Loucy (cell line): ENCODE data around the gene OGDHL.
"Not testable (repeated sequence)": the region's sequence is repeated elsewhere in the genome, so short reads cannot be mapped to it uniquely, and the experiment has no call there.

Experiments
- H2AFZ ChIP-seq: fragments of 200-600 bp; sonication (generic); 2 replicates; pipeline ENCODE4 v1.6.0; 2016; ENCODE audit warnings: antibody characterized with exemption, mild to moderate bottlenecking, low read length, moderate library complexity
- H3F3A ChIP-seq: fragments of 200-600 bp; 2 replicates; pipeline ENCODE4 v1.6.0; 2016; ENCODE audit warnings: antibody characterized with exemption, low read depth, mild to moderate bottlenecking
- H3K27me3 ChIP-seq: fragments of 200-600 bp; sonication (generic); 2 replicates; pipeline ENCODE4 v1.6.1; 2014; ENCODE audit warnings: low read length, mild to moderate bottlenecking; ENCODE audit not compliant: insufficient read depth, poor library complexity, severe bottlenecking
- H3K36me3 ChIP-seq: fragments of 200-600 bp; sonication (generic); 2 replicates; pipeline ENCODE4 v1.6.1; 2016; ENCODE audit warnings: low read length; ENCODE audit not compliant: insufficient read depth
- H3K4me1 ChIP-seq: fragments of 200-600 bp; sonication (generic); 2 replicates; pipeline ENCODE4 v1.5.1; 2014; ENCODE audit warnings: low read length, mild to moderate bottlenecking; ENCODE audit not compliant: insufficient read depth, poor library complexity, severe bottlenecking
- H3K4me2 ChIP-seq: fragments of 200-600 bp; sonication (generic); 2 replicates; pipeline ENCODE4 v1.6.0; 2014; ENCODE audit warnings: antibody characterized with exemption, low read length, low read depth, mild to moderate bottlenecking; ENCODE audit not compliant: poor library complexity, severe bottlenecking
- H3K4me3 ChIP-seq: fragments of 200-600 bp; sonication (generic); 2 replicates; pipeline ENCODE4 v1.5.1; 2014; ENCODE audit warnings: low read length, mild to moderate bottlenecking, mixed read lengths; ENCODE audit not compliant: poor library complexity, severe bottlenecking
- H3K79me2 ChIP-seq: fragments of 200-600 bp; sonication (generic); 2 replicates; pipeline ENCODE4 v1.6.1; 2014; ENCODE audit warnings: low read length; ENCODE audit not compliant: insufficient read depth
- H3K9ac ChIP-seq: fragments of 200-600 bp; sonication (generic); 2 replicates; pipeline ENCODE4 v1.6.0; 2014; ENCODE audit warnings: mild to moderate bottlenecking, low read depth, low read length, moderate library complexity; ENCODE audit not compliant: poor library complexity, severe bottlenecking
- H3K9me2 ChIP-seq: fragments of 200-600 bp; sonication (generic); replicated peaks from 2 replicates; pipeline ENCODE4 v1.6.1; 2016; ENCODE audit warnings: low read depth, low read length, mixed read lengths
- H3K9me3 ChIP-seq: fragments of 200-600 bp; sonication (generic); 2 replicates; pipeline ENCODE4 v1.6.1; 2014; ENCODE audit warnings: mild to moderate bottlenecking, antibody characterized with exemption, low read length, low read depth; ENCODE audit not compliant: insufficient read depth
- H4K20me1 ChIP-seq: fragments of 200-600 bp; sonication (generic); 2 replicates; pipeline ENCODE4 v1.6.0; 2014; ENCODE audit warnings: antibody characterized with exemption, low read length, mild to moderate bottlenecking; ENCODE audit not compliant: insufficient read depth, poor library complexity, severe bottlenecking
- EZH2phosphoT487 ChIP-seq: fragments of 200-600 bp; IDR thresholded peaks from 2 replicates; pipeline ENCODE4 v1.6.1; 2018; ENCODE audit warnings: antibody characterized with exemption, mild to moderate bottlenecking, moderate library complexity, borderline replicate concordance
- TF ChIP-seq, protein P1 (sequence below): fragments of 200-600 bp; sonication (generic); conservative IDR thresholded peaks from 2 replicates; pipeline ENCODE4 v1.5.1; 2014; ENCODE audit warnings: mild to moderate bottlenecking, antibody characterized with exemption, low read length

The OGDHL gene

DNA sequence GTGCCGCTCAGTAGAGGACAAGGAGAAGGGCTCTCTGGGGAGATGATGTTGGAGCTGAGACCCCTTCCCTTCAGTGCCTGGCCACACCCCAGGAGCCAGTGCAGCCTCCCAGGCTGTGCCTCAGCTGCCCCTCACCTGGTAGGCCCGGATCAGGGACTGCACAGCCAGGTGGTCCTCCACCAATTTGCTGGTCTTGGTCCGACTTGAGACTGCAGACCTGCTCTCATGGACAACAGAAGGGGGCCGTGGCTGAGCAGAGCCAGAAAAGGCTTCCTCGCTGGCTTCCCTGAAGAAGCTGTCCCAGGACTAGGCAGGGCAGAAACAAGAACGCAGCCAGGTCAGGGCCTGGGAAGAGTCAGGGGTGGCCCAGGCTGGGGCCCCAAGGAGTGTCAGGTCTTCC is 5.5 kb downstream of the OGDHL start:
- no peaks in the 10 kb centered on the region for H3F3A ChIP-seq
- TF ChIP-seq, protein P1, sequence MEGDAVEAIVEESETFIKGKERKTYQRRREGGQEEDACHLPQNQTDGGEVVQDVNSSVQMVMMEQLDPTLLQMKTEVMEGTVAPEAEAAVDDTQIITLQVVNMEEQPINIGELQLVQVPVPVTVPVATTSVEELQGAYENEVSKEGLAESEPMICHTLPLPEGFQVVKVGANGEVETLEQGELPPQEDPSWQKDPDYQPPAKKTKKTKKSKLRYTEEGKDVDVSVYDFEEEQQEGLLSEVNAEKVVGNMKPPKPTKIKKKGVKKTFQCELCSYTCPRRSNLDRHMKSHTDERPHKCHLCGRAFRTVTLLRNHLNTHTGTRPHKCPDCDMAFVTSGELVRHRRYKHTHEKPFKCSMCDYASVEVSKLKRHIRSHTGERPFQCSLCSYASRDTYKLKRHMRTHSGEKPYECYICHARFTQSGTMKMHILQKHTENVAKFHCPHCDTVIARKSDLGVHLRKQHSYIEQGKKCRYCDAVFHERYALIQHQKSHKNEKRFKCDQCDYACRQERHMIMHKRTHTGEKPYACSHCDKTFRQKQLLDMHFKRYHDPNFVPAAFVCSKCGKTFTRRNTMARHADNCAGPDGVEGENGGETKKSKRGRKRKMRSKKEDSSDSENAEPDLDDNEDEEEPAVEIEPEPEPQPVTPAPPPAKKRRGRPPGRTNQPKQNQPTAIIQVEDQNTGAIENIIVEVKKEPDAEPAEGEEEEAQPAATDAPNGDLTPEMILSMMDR: no peak
- TF ChIP-seq EZH2phosphoT487: no peak
- H3K9me2 ChIP-seq: no peaks in the 10 kb centered on the region
- no peaks in the 10 kb centered on the region for H3K9me3 ChIP-seq
- H3K4me3 ChIP-seq: no peak overlapping the region
- H4K20me1 ChIP-seq: no peaks in the 10 kb centered on the region
- no peak overlapping the region for H3K9ac ChIP-seq
- H3K36me3 ChIP-seq: no peaks in the 10 kb centered on the region
- no peaks in the 10 kb centered on the region for H3K79me2 ChIP-seq
- no peak overlapping the region for H3K4me2 ChIP-seq
- H3K4me1 ChIP-seq: no peaks in the 10 kb centered on the region
- no peaks in the 10 kb centered on the region for H3K27me3 ChIP-seq
- H2AFZ ChIP-seq: no peak overlapping the region

DNA sequence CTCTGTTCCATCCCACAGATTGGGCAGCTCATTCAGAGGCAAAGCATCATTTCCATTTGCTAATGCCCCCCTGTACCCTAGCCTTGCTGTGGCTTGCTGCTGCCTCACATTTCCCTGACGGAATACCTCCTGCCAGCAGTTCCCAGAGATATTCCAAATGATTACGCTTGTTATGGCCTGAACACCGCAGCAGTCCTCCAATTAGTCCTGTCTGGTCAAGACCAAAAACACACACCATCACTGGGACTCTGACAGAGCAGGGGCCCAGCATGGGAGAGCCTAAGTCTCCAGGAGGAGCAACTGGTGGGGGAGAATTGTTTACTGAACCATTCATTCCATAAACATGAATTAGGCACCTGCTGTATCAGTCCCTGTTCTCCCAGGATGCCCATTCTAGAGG is 6.1 kb downstream of the OGDHL start:
- no peaks in the 10 kb centered on the region for H3K79me2 ChIP-seq
- TF ChIP-seq, protein P1: no peak
- TF ChIP-seq EZH2phosphoT487: no peak
- no peak overlapping the region for H3K4me3 ChIP-seq
- H3K9me2 ChIP-seq: no peaks in the 10 kb centered on the region
- H2AFZ ChIP-seq: no peak overlapping the region
- no peaks in the 10 kb centered on the region for H3F3A ChIP-seq
- no peak overlapping the region for H3K9ac ChIP-seq
- no peaks in the 10 kb centered on the region for H3K4me1 ChIP-seq
- no peaks in the 10 kb centered on the region for H3K9me3 ChIP-seq
- H3K4me2 ChIP-seq: no peak overlapping the region
- no peaks in the 10 kb centered on the region for H4K20me1 ChIP-seq
- H3K27me3 ChIP-seq: no peaks in the 10 kb centered on the region
- no peaks in the 10 kb centered on the region for H3K36me3 ChIP-seq

DNA sequence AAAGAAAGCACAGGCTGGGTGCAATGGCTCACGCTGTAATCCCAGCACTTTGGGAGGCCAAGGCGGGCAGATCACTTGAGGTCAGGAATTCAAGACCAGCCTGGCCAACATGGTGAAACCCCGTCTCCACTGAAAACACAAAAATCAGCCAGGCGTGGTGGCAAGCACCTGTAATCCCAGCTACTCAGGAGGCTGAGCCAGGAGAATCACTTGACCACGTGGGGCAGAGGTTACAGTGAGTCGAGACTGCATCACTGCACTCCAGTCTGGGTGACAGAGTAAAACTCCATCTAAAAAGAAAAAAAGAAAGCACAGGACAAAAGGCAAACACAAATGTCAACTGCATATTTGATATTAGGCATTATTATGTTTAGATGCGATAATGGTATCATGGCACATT is 7.2 kb downstream of the OGDHL start:
- H3K4me1 ChIP-seq, H3K9me3 ChIP-seq, H3K36me3 ChIP-seq, H3K79me2 ChIP-seq, H3K9me2 ChIP-seq, H3K27me3 ChIP-seq, H3K4me2 ChIP-seq, H3F3A ChIP-seq, H3K9ac ChIP-seq, H2AFZ ChIP-seq, H4K20me1 ChIP-seq, H3K4me3 ChIP-seq: not testable (repeated sequence)

DNA sequence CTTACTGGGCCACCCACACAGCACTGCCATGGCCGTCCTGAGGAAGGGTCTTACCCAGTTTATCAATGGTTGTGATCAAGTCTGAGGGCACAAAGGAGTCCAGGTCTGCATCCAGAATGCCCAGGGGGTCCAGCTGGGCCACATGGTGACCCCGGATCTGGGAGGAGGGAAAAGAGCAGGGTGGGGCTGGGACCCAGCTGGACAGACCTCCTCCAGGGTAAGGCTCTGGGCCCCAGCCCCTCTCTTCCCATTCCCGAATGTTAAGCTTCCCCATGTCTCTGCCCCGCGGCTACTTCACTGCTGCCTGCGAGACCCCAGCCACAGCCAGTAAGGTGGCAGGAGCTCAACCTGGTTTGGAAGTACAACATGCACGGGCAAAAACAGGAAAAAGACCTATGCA is 9.5 kb downstream of the OGDHL start:
- Histone ChIP-seq H3K9me2 (no peaks in the 10 kb centered on the region), H3K9me3 (no peaks in the 10 kb centered on the region), H4K20me1 (no peaks in the 10 kb centered on the region), H3K9ac (no peak overlapping the region), H3K79me2 (no peaks in the 10 kb centered on the region), H3K4me1 (no peaks in the 10 kb centered on the region), H2AFZ (no peak overlapping the region), H3K36me3 (no peaks in the 10 kb centered on the region), H3F3A (no peaks in the 10 kb centered on the region), H3K4me2 (no peak overlapping the region), H3K27me3 (no peaks in the 10 kb centered on the region), H3K4me3 (no peak overlapping the region)
- TF ChIP-seq, protein P1: no peak
- no peak for TF ChIP-seq EZH2phosphoT487
